Hepatocyte (in vitro differentiated cells): ENCODE data around the gene CAMK4.

Experiments used
- CTCF ChIP-seq: fragments of 200-600 bp; sonication (generic); IDR thresholded peaks from 2 replicates; pipeline ENCODE4 v1.5.1; 2016; ENCODE audit warnings: antibody characterized with exemption, mild to moderate bottlenecking; ENCODE audit not compliant: poor library complexity
- EZH2 ChIP-seq: fragments of 200-600 bp; sonication (generic); IDR thresholded peaks from 2 replicates; pipeline ENCODE4 v1.6.1; 2016; ENCODE audit warnings: antibody characterized with exemption, mild to moderate bottlenecking, borderline replicate concordance

GRCh38 chr5:111518777-111519176 is 294.6 kb downstream of the CAMK4 start:
- no peak for TF ChIP-seq CTCF
- no peak for TF ChIP-seq EZH2
